C4-2B (cell line): ENCODE measurements around the gene NUDT14.

Experiments
- CTCF ChIP-seq: fragments of 450-650 bp; conservative IDR thresholded peaks from 2 replicates; pipeline ENCODE4 v1.5.1; 2017; ENCODE audit warnings: mild to moderate bottlenecking
- ZFX ChIP-seq: fragments of 450-650 bp; IDR thresholded peaks from 2 replicates; pipeline ENCODE4 v1.6.1; 2017

DNA sequence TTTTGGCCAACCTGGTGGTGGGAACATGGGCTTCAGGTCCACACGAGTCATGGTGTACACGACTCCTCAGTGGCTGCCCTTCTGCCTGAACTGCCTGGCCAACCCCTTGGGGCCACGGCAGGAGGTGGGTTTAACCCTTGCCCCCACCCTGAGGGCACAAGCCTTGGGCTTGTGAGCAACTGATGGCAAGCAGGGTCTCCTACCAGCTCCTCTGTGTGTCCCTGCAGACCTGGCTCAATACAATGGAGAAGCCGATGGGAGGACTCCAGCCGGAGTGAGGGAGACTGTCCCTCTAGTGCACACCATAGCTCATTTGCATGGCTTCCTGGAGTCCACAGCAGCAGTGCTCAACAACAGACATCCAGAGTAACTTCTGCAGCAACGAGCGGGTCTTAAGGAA, 40.5 kb downstream of the NUDT14 start:
- TF ChIP-seq CTCF: no peak
- no peak for TF ChIP-seq ZFX
